Upper lobe of left lung (tissue), 4 donors: Measurements from ENCODE around the gene CARF.

ENCODE experiments used
- CTCF ChIP-seq, 6 experiments: fragments of 450-650 bp in 4 of 6; fragments of 200-600 bp in 2 of 6; sonication (generic) in 2 of 6; IDR thresholded peaks; one replicate each; pipeline ENCODE4 v1.5.1; 2016 to 2019; ENCODE audit warnings: antibody characterized with exemption in 6 of 6
- EP300 ChIP-seq, 4 donors: sonication (generic); formaldehyde crosslinking; IDR thresholded peaks; one replicate each; pipeline ENCODE4 v1.5.1; 2017; ENCODE audit warnings: antibody characterized with exemption in 4 of 4, control low read depth in 2 of 4
- POLR2A ChIP-seq, 4 donors: fragments of 450-650 bp; IDR thresholded peaks; one replicate each; pipeline ENCODE4 v1.5.1; 2016 to 2017; ENCODE audit warnings: antibody characterized with exemption in 4 of 4, mild to moderate bottlenecking in 2 of 4
- POLR2AphosphoS5 ChIP-seq, 2 donors: sonication (generic); formaldehyde crosslinking; IDR thresholded peaks; one replicate each; pipeline ENCODE4 v1.5.1; 2017; ENCODE audit warnings: antibody characterized with exemption in 2 of 2

DNA sequence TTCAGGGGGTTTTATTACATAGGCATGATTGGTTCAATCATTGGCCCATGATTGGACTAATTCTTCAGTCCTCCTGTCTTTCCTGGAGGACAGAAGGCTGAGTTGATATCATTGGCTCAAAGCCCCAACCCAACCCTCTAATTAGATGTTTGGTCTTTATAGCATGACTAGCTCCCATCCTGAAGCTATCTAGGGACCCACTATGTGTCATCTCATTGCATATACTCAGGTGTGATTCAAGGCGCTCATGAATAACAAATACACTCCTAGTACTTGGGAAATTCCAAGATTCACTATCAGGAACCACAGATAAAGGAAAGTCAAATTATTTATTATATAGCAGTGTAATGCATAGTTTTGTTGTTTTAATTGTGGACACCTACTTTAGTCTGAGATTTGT is 77.7 kb downstream of the CARF start:
- TF ChIP-seq CTCF (IDR thresholded peaks at IDR 0.05), result no peak
- TF ChIP-seq POLR2A (IDR thresholded peaks at IDR 0.05), result no peak
- no peak for TF ChIP-seq POLR2AphosphoS5 (IDR thresholded peaks at IDR 0.05)
- TF ChIP-seq EP300 (IDR thresholded peaks at IDR 0.05), result no peak
